Stimulated activated CD4-positive, alpha-beta T cell treated with anti-CD3 and anti-CD28 coated beads, Interleukin-2, amount 100 ng/mL, for 4 hours (primary cell): ENCODE data around the gene NGLY1.

Experiments
- DNase-seq: peaks from one replicate; pipeline ENCODE4 v3.0.0-alpha.2; 2020; ENCODE audit warnings: low read depth

The NGLY1 gene

DNA sequence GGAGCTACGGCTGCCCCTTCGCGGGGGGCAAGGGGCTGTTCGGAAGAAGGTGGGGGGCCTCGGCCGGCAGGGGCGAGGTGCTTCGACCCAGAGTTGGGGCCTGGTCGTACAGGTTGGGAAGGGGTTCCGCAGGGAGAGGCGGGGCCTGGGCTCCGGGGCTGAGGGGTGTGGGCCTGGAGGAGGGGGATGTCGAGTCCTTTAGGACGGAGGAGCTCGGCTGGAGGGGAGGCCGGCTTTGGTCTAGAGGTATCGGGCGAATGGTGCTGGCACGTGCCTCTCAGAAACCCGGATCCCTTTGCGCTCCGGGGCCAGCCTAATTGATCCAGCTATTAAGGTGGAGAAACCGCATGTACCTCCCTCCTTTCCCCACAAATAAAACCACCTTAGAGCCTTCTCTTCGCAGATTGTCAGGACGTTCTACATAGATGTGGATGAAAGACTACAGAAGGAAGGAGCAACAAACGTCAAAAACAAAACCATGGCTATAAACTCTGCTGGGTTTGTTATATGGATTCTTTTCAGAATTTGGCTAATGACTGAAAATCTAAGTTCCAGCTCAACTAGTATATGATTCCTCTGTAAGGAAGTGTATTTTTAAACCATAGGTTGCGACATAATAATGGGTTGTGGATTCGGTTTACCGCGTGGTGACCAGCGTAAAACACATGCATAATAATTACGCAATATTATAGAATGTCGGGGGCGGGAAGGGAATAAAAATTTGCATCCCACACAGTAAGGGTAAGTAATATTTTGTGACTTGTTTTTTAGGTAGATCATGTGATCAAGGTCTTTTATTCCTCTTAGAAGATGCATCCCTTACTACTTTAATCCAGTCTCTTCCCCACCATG is 644 bp upstream of the NGLY1 start:
- DNase-seq = no peak

DNA sequence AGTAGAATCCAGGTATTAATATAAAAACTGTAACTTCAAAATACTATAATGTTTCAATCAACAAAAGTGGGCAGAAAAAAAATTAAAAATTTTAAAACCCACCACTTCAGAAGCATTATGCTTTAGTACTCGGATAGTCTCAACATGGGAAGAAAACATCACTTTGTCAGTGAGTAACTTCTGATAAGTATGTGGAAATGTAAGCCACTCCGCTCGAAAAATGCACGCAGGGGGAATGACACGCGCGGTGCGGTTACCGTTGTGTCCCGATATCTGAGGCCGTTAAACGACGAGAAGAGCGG is 656 bp downstream of the NGLY1 start:
- DNase-seq = no peak

DNA sequence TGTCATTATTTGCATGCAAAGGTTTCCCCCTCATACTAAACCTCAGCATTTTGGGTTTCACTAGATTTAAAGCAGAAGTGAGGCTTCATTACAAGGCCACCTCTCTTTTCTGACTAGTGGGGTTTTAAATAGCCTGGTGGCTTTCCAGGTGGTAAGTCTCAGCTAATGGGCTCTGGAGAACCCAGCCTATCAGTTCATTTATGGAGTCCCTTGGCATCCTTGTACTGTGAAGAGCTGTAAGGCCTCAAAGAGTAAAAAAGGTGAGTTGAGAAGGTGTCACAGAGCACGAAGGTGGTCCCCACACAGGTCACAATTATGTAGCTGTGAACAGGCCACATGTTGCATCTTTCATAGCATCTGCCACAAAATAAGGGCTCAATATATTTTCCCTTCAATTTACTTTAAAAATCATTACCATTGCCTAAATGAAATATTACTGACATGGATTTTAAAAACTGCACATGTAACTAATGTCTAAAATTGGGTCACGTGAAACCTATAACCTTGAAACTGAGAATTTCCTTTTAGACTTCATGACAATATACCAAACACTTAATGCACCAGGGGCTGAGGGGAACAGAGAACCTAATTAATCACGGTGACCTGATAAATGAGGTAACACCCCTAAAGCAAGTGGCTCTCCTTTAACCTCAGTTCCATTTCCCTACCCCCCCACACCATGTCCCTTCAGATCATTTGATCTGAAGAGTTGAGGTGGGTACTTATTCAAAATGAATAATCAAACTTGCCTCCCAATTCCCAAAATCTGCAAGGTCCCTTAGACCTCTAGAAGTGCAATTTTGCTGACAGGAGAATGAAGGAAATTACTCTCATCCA is 1.3 kb downstream of the NGLY1 start:
- no peak for DNase-seq

DNA sequence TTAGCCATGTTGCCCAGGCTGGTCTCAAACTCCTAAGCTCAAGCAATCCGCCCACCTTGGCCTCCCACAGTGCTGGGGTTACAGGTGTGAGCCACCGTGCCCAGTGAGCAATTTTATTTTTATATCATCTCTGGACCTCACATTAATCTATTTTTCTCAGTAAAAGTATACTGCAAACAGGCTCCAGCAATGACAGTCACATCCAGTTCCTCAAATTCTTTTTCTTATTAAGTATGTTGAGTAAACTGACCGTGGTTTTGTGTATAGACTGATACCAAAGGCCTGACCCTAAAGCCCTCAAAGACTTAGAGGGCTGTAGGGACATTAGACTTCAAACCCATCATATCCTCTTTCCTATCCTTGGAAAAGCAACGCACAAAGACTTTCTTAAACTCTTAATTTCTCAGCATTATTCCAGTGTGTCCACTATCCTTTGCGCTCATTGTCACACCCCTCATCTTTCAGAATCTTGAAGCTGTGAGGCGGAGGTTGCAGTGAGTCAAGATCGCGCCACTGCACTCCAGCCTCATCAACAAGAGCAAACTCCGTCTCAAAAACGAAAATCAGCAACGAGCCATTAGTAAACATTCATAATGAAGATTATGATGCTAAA is 2.0 kb downstream of the NGLY1 start:
- DNase-seq = no peak

DNA sequence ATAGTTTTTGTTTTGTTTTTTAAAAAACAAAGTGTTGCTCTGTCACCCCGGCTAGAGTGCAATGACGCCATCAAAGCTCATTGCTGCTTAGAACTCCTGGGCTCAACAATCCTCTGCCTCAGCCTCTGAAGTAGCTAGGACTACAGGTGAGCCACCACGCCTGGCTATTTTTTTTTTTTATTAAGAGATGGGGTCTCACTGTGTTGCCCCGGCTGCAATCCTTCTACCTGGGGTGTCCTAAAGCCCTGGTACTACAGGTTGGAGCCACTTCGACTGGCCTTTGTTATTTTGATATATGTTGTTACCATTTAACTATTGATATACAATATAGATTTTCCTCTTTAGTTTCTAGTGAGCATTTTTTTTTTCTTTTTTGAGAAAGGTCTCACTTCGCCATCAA is 2.6 kb downstream of the NGLY1 start:
- no peak for DNase-seq

DNA sequence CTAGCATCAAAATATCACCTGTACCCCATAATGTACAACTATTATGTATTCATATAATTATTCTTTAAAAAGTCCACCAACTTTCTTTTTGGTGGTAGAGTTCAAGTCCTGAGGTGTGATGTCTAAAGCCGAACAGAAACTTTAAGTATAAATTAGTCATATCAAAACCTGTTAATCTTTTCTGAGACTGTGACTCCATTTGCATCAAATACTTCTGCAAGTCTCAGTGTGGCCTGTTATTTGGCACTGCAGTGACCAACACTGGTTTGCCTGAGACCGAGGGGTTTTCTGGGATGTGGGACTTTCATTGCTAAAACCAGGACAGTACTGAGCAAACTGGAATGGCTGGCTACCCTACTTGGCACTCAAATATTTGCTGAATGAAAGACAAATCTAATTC is 7.3 kb downstream of the NGLY1 start:
- no peak for DNase-seq

DNA sequence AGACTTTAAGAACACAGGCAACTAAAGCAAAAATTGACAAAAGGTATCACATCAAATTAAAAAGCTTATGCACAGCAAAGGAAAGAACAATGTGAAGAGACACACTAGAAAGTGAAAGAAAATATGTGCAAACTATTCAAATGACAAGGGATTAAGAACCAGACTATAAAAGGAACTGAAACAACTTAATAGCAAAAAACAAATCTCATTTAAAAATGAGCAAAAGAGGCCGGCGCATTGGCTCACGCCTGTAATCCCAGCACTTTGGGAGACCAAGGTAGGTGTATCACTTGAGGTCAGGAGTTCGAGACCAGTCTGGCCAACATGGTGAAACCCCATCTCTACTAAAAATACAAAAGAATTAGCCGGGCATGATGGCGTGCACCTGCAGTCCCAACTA is 14.4 kb downstream of the NGLY1 start:
- DNase-seq = no peak

DNA sequence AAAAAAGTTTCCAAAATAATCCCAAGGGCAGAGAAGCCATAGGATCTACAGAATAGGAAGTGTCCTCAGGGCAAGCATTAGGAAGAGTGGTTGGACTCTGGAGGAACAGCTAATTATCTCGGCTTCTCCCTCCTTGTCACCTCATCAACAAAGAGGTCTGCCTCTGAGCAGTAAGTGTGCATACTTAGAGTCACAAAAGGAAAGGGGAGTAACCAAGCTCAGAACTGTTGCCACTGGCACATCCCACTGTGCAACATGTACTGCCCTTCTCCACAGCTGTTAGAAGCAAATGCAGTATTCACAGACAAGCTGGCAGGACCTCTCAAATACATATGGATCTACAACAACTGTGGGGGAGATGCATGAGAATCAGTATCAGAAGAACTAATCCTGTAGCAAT is 31.5 kb downstream of the NGLY1 start:
- no peak for DNase-seq

DNA sequence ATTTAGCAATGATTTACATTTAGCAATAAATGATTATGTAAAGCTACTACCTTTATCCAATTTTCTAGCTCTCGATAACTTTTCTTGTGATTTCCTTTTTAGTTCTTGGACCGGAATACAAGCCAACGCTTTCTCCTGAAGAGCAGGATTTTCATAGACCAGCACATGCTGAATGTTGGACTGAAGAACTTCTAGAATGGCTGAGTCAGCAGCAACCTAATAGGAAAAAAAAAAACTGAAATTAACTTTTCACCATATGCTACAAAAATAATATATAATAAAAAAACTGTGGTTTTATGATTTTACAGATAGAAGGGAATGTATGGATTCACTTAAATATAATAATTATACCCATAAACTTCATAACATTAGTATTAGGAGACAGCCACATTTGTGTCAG is 32.2 kb downstream of the NGLY1 start:
- DNase-seq = no peak

DNA sequence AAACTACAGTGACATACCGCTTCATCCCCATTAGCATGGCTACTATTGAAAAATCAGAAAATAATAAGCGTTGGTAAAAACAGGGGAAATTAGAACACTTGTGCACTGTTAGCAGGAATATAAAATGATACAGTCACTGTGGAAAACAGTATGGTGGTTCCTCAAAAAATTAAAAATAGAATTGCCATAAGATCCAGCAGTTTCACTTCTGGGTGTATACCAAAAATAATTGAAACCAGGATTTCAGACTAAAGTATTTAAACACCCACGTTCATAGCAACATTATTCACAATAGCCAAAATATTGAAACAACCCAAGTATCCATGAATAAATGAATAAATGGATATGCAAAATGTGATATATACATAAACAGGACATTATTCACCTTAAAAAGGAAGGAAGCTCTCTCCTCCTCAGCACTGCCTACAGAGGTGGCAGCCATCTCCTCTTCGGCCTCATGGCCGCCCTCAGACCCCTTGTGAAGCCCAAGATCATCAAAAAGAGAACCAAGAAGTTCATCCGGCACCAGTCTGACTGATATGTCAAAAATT is 34.1 kb downstream of the NGLY1 start:
- no peak for DNase-seq

DNA sequence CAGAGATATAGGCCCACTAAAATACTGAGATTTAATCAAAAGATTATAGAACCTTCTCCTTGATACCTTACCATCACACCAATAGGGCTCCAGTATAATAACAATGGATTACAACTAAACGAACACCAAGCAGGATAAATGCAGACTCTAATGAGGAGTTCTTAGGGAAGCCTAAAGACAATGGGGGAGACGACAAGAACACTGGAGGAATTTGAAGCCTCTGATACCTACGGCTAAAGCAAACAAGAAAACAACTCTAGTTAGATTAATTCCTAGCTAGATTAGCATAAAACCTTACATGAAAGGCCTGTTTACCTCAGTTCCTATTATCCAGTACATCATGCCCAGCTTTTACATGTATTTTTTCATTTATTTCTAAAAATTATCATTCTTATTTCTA is 35.1 kb downstream of the NGLY1 start:
- no peak for DNase-seq

DNA sequence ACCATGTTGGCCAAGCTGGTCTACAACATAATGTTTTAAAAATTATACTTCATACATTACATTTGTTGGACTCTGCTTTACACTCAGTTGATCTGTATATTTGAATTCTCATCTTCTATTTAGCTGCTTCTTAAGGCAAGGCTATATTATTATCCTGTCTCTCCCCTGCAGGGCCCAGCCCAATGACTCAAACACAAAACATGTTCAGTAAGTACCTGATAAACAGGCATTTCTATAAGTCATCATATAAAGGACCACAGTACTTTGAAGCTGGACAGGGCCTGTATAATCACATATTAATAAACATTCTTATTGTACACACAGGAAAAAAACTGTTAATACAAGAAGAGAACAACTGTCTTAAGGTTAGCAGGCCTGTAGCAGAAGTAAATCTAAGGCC is 36.2 kb downstream of the NGLY1 start:
- no peak for DNase-seq

DNA sequence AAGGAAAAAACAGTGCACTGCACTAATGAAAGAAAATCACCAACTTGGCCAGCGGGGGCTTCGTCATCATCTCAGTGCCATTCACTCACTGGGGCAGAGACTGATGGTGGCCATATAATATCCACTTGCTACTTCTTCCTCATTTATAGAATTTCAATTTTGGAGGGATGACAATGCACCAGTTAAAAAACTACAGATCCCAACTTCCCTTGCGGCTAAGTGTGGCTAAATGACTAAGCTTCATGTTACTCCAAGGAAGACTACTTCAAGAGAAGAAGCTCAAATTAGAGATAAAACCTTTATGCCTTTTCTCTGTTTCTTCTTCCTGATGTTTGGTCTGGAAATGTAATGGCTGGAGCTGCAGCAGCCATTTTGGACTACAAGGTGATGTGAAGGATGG is 38.8 kb downstream of the NGLY1 start:
- DNase-seq = no peak

DNA sequence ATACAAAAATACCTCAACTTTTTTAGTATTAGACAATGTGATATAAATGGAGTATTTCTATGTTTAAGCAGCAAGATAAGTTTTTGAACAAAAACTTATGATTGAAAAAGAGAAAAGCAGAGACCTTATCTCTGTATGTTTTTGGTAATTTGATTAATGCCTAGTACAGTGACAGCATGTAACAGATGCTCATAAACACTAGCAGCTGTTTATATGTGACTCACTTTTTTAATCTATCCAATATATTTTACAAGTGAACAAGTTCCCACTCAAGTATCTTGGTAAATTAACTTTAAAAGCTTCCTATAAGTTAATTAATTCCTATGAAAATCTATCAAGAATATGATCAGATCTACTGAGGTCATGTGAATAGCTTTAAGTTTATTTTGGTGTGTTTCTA is 55.1 kb downstream of the NGLY1 start:
- DNase-seq = no peak

DNA sequence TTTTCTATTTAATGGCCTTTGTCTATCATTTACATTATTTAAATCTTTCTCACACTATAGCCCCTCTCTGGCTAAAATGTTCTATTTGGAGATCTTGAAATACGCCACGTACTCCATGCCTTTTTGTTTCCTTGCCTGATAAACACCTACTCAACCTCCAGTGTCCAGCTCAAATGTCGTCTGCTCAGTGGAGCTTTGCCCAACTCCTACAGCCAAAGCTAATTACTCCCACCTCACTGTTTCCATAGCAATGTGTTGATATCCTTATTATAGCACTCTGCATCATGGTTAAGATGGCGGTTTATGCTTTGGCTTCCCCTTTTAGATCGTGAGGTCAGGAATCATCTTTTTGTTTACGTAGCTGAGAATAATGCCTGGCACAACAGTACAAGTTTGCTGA is 55.9 kb downstream of the NGLY1 start:
- DNase-seq = no peak

DNA sequence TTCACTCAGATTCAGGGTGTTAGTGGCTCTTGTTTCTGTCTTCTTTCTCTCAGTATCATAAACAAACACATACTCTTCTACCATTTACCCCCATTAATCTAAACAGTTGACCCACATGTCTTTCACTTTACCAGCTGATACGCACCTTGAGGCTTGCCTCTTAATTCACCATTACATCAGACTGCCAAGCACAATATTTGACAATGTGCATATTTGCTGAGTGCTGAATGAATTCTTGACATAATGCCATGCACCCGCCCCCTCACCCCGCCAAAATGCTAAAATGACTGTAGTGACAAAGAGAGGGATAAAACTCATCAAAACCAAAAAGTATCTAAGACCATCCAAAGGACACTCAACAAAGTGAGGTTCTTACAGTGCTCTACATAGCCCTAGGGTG is 57.4 kb downstream of the NGLY1 start:
- no peak for DNase-seq

DNA sequence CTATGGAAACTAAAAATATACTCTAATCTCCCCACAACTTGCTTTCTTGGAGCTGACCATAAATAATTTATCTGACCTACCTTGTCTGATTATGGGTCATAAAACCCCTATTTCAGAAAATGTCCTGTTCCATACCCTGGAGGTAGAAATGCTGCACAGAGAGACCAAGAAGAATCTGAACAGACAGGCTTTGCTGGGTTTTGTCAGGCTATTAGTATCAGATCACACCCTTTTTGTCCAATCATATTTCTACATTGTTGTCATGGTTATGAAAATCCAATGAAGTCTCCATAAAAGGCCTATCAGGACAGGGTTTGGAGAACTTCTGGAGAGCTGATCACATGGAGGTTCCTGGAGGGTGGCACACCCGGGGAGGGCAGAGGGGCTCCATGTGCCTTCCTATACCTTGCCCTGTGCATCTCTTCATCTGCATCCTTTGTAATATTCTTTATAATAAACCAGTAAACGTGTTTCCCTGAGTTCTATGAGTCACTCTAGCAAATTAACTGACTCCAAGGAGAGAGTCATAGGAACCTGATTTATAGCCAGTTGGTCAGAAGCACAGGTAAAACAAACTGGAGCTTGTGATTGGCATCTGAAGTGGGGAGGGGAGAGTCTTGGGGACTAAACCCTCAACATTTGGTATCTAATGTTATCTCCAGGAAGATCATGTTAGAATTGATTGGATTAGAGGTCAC is 58.1 kb downstream of the NGLY1 start:
- DNase-seq = no peak

DNA sequence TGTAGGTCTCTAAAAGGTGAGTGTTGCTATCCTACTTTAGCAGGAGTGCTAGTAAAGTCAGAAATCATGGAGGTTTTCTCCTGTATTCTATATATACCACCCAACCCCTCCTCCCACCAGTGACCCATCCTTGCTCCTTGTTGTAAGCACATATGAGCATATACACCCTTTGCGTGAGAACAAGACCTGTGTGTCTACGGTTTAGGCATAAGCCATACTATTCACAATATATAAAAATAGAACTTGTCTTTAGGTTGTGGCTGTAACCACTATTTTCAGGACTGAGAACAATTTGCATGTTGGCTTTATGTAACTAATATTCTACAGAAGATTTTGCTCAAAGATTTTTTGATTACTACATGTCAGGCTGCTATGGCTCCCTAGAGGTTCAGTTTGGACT is 59.4 kb downstream of the NGLY1 start:
- no peak for DNase-seq

DNA sequence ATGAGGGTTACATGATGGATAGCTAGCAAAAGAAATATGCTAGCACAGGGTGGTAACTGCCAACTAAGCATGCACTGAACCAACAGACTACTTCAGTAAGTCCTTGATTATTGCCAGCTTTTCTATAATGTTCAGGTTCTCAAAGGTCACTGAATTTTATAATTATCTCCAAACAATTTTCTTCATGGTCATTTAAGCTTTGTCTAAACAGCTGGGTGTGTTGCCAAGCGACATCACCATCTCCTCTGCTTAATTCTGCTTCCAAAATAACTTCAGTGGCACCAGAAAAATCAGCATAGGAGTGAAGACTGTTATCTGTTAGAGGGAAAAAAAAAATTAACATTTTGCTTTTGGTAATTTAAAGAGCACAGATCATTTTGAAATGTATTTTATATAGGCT is 63.9 kb downstream of the NGLY1 start:
- no peak for DNase-seq

DNA sequence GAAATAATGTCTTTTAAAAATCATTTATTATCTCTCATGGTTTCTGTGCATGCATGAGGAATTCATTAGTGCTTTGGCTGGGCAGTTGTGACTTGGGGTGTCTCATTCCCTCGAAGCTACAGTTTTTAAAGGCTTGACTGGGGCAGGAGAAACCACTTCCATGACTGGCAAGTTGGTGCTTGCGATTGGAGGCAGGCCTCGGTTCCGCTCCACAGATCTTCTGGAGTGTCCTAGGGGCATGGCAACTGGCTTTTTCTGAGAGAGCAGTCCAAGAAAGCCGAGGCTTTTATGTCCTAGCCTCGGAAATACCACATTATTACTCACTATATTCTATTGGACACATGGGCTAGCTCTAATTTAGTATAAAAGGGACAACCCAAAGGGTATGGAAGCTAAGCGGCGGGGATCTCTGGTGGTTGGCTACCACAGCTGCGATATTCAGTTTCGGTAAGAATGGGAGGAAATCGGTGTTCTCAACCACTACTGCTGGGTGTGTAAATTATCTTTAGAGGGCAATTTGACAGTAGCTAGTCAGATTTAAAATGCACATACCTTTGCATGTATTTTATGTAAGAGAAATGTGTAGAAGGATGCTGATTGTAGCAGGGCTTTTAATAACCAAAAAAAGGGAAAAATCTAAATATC is 69.8 kb downstream of the NGLY1 start:
- DNase-seq = no peak

DNA sequence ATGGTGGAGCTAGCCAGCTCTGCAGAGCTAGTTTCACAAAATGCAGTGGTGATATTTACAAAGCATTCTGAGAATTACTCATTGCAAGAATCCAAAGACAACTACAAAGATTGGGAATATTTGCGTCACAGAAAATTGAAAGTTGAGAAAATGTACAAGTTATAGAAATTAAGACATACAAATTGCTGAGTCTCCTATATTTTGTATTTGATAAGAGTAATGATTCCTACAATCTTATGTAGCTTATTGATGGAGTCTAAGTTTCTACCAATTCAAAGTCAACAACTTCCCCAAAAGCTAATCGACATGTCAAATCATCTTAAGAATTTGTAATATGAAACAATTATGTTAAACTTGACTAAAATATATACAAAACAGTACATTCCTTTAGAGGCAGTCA is 72.2 kb downstream of the NGLY1 start:
- no peak for DNase-seq

DNA sequence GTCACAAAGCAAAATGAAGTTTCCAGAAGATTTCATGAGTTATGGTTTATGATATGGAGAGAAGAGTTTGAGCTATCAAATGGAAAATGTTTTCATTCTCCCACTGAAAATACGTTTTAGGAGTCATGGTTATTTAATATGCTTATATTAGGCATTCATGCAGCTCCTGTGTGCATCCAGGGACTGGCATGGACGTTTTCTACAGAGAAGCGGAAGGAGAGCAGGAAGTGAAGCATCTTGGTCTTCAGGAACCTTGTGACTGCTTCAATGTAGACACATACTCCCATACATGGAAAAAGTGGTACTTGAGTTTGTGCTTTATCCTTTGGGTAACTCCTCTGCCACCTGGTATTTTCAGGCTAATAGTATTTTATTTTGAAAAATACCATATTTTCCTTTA is 75.2 kb downstream of the NGLY1 start:
- DNase-seq = no peak
